Measurements from ENCODE around the gene SYCP1.
"Not testable (repeated sequence)": the region's sequence is repeated elsewhere in the genome, so short reads cannot be mapped to it uniquely, and the experiment has no call there.

The SYCP1 gene

GRCh38 chr1:114854693-114855320 is at the start of gene SYCP1:
Gene SYCP1 (plus strand): TSS chr1:114854863. CDS start chr1:114855465, 602 bp downstream.
- in situ Hi-C loops (cut with HindIII; ENCODE audit: low sequenced_read_pairs) = no loop called here

GRCh38 chr1:114819869-114820268 is 34.8 kb upstream of the SYCP1 start:
- H3K4me3 ChIP-seq (ENCODE audit: low read depth, low read length) = no peak overlapping the region
- no peak for TF ChIP-seq CTCF (IDR thresholded peaks at IDR 0.05; ENCODE audit: low read depth, low read length, missing control alignments)
- in situ Hi-C loops (cut with HindIII; ENCODE audit: low sequenced_read_pairs) = no loop called here
- no peak for DNase-seq (ENCODE audit: low read depth)

More at GRCh38 chr1:114854693-114855320, at the start of gene SYCP1:
- no peak for DNase-seq (ENCODE audit: low read depth)
- TF ChIP-seq CTCF (IDR thresholded peaks at IDR 0.05; ENCODE audit: low read depth, low read length, missing control alignments) = no peak
- peak within 1 kb of the TSS; percentile 22 for H3K4me3 ChIP-seq (ENCODE audit: low read depth, low read length)

- no peak for DNase-seq (ENCODE audit: low read depth)
- TF ChIP-seq CTCF (IDR thresholded peaks at IDR 0.05; ENCODE audit: low read depth, low read length, missing control alignments) = no peak
- no peak overlapping the region for H3K4me3 ChIP-seq (ENCODE audit: low read depth, low read length)
- in situ Hi-C loops (cut with HindIII; ENCODE audit: low sequenced_read_pairs) = no loop called here
Observed at GRCh38 chr1:114820392-114820791, 34.3 kb upstream of the SYCP1 start.

- H3K4me3 ChIP-seq (ENCODE audit: low read depth, low read length) = no peak overlapping the region
- in situ Hi-C loops (cut with HindIII; ENCODE audit: low sequenced_read_pairs) = no loop called here
- TF ChIP-seq CTCF (IDR thresholded peaks at IDR 0.05; ENCODE audit: low read depth, low read length, missing control alignments) = no peak
- no peak for DNase-seq (ENCODE audit: low read depth)
Observed at GRCh38 chr1:114821978-114822377, 32.7 kb upstream of the SYCP1 start.

- no peak for TF ChIP-seq CTCF (IDR thresholded peaks at IDR 0.05; ENCODE audit: low read depth, low read length, missing control alignments)
- no peak for DNase-seq (ENCODE audit: low read depth)
- in situ Hi-C loops (cut with HindIII; ENCODE audit: low sequenced_read_pairs) = no loop called here
- no peak overlapping the region for H3K4me3 ChIP-seq (ENCODE audit: low read depth, low read length)
Observed at GRCh38 chr1:114828251-114828650, 26.4 kb upstream of the SYCP1 start.

- H3K4me3 ChIP-seq (ENCODE audit: low read depth, low read length); in situ Hi-C loops (cut with HindIII; ENCODE audit: low sequenced_read_pairs); DNase-seq (ENCODE audit: low read depth): not testable (repeated sequence)
Observed at GRCh38 chr1:114830075-114830474, 24.6 kb upstream of the SYCP1 start.

GRCh38 chr1:114831276-114831994 is 23.2 kb upstream of the SYCP1 start:
- H3K4me3 ChIP-seq (ENCODE audit: low read depth, low read length) = no peak overlapping the region
- no peak for TF ChIP-seq CTCF (IDR thresholded peaks at IDR 0.05; ENCODE audit: low read depth, low read length, missing control alignments)
- no peak for DNase-seq (ENCODE audit: low read depth)
- in situ Hi-C loops (cut with HindIII; ENCODE audit: low sequenced_read_pairs) = no loop called here

Measured in astrocyte of the cerebellum (primary cell).